Neuronal stem cell (in vitro differentiated cells): ENCODE data around the gene NEU4.

Source experiments
- DNase-seq: peaks from one replicate; pipeline ENCODE4 v3.0.0-alpha.2; 2013; ENCODE audit warnings: low spot score
- H2AFZ ChIP-seq: one replicate; pipeline ENCODE4 v1.6.1; 2013; ENCODE audit warnings: mild to moderate bottlenecking, low read length, inconsistent platforms
- H2AK5ac ChIP-seq: 2 replicates; pipeline ENCODE4 v1.6.1; 2013; ENCODE audit warnings: low read depth, mild to moderate bottlenecking, inconsistent platforms, low read length, moderate library complexity, mixed read lengths
- H2BK120ac ChIP-seq: 2 replicates; pipeline ENCODE4 v1.6.1; 2013; ENCODE audit warnings: low read depth, mild to moderate bottlenecking, inconsistent platforms, low read length, moderate library complexity, mixed read lengths
- H2BK12ac ChIP-seq: one replicate; pipeline ENCODE4 v1.6.1; 2013; ENCODE audit warnings: low read length, inconsistent platforms
- H2BK15ac ChIP-seq: 2 replicates; pipeline ENCODE4 v1.6.1; 2013; ENCODE audit warnings: mild to moderate bottlenecking, low read length, inconsistent platforms, mixed read lengths
- H2BK5ac ChIP-seq: one replicate; pipeline ENCODE4 v1.6.1; 2013; ENCODE audit warnings: inconsistent platforms, mild to moderate bottlenecking, low read length, moderate library complexity
- H3K14ac ChIP-seq: one replicate; pipeline ENCODE4 v1.6.1; 2013; ENCODE audit warnings: low read length, inconsistent platforms
- H3K18ac ChIP-seq: 2 replicates; pipeline ENCODE4 v1.6.1; 2013; ENCODE audit warnings: low read length, inconsistent platforms
- H3K23ac ChIP-seq: 2 replicates; pipeline ENCODE4 v1.6.1; 2013; ENCODE audit warnings: low read depth, mild to moderate bottlenecking, mixed read lengths, low read length, inconsistent platforms; ENCODE audit not compliant: poor library complexity
- H3K27ac ChIP-seq: replicated peaks from 3 replicates; pipeline ENCODE4 v1.5.1; 2013; ENCODE audit warnings: low read length, inconsistent platforms
- H3K27me3 ChIP-seq, 3 experiments: 2 replicates each; pipeline ENCODE4 v1.6.1; 2013; ENCODE audit warnings: low read length in 3 of 3, mild to moderate bottlenecking in 2 of 3, inconsistent platforms in 1 of 3, low read depth in 1 of 3, mixed read lengths in 1 of 3, moderate library complexity in 1 of 3; ENCODE audit not compliant: control insufficient read depth in 3 of 3, insufficient read depth in 3 of 3
- H3K36me3 ChIP-seq, 2 donors: replicated peaks in 1 of 2; 2 replicates each; pipeline ENCODE4 v1.6.1; 2013; ENCODE audit warnings: low read length in 2 of 2; ENCODE audit not compliant: control insufficient read depth in 2 of 2, insufficient read depth in 2 of 2
- H3K4ac ChIP-seq: 2 replicates; pipeline ENCODE4 v1.6.1; 2013; ENCODE audit warnings: inconsistent platforms, mild to moderate bottlenecking, low read length, moderate library complexity
- H3K4me1 ChIP-seq, 2 donors: 1 replicate in 1 of 2; 2 replicates in 1 of 2; pipeline ENCODE4 v1.6.1; 2013; ENCODE audit warnings: low read length in 2 of 2, low read depth in 1 of 2; ENCODE audit not compliant: control insufficient read depth in 2 of 2, insufficient read depth in 1 of 2
- H3K4me2 ChIP-seq: one replicate; pipeline ENCODE4 v1.6.1; 2013; ENCODE audit warnings: mild to moderate bottlenecking, low read length, inconsistent platforms; ENCODE audit not compliant: insufficient read depth, poor library complexity, severe bottlenecking
- H3K4me3 ChIP-seq, 2 donors: 2 replicates each; pipeline ENCODE4 v1.5.1; 2013; ENCODE audit warnings: low read length in 2 of 2, mild to moderate bottlenecking in 2 of 2, inconsistent platforms in 1 of 2, moderate library complexity in 1 of 2
- H3K79me1 ChIP-seq: one replicate; pipeline ENCODE4 v1.6.1; 2013; ENCODE audit warnings: low read depth, mild to moderate bottlenecking, inconsistent platforms, low read length, moderate library complexity
- H3K9ac ChIP-seq: one replicate; pipeline ENCODE4 v1.6.1; 2013; ENCODE audit warnings: mild to moderate bottlenecking, low read depth, low read length, inconsistent platforms; ENCODE audit not compliant: poor library complexity
- H3K9me3 ChIP-seq, 2 donors: replicated peaks in 1 of 2; 2 replicates each; pipeline versions ENCODE3 to v1.6.1; 2013; ENCODE audit warnings: low read length in 2 of 2, mild to moderate bottlenecking in 2 of 2, inconsistent platforms in 1 of 2, low read depth in 1 of 2, mixed read lengths in 1 of 2, moderate library complexity in 1 of 2; ENCODE audit not compliant: control insufficient read depth in 2 of 2, insufficient read depth in 1 of 2
- H4K8ac ChIP-seq: one replicate; pipeline ENCODE4 v1.6.1; 2013; ENCODE audit warnings: low read depth, mild to moderate bottlenecking, inconsistent platforms, low read length, moderate library complexity
- H4K91ac ChIP-seq: one replicate; pipeline ENCODE4 v1.6.1; 2013; ENCODE audit warnings: low read length, low read depth, mild to moderate bottlenecking, inconsistent platforms; ENCODE audit not compliant: poor library complexity
- WGBS, 2 donors: extraction: QIAGEN DNeasy Blood & Tissue Kit; methylation state at CpG; one replicate each; pipeline ENCODE4 v1.1.7; 2013; ENCODE audit warnings: missing lambda C conversion rate in 2 of 2, mixed read lengths in 1 of 2; ENCODE audit not compliant: insufficient read length in 2 of 2, insufficient replicate concordance in 1 of 2; ENCODE audit errors: extremely low coverage in 2 of 2; 5-methylcytosine and 5-hydroxymethylcytosine counted together

Gene NEU4

GRCh38 chr2:241859017-241859435 is 50.0 kb downstream of the NEU4 start:
- no peak overlapping the region for H3K9ac ChIP-seq
- no peak overlapping the region for H2AFZ ChIP-seq
- H3K27me3 ChIP-seq = peaks cover 0 to 15% (median 2%) of the 10 kb centered on the region in 3 experiments
- no peak overlapping the region for H3K4me2 ChIP-seq
- WGBS, 2 donors = no CpG with 5 or more reads among the region's 9 CpGs
- no peak for DNase-seq
- H3K27ac ChIP-seq = no peak overlapping the region
- H2BK12ac ChIP-seq = no peak overlapping the region
- H2BK15ac ChIP-seq = peak overlapping the region; percentile 67
- H3K36me3 ChIP-seq = no peaks in the 10 kb centered on the region
- H3K4ac ChIP-seq = no peak overlapping the region
- H2BK120ac ChIP-seq = no peak overlapping the region
- H3K4me3 ChIP-seq = no peak overlapping the region
- no peak overlapping the region for H2BK5ac ChIP-seq
- H4K91ac ChIP-seq = no peak overlapping the region
- no peak overlapping the region for H3K23ac ChIP-seq
- H3K79me1 ChIP-seq = no peaks in the 10 kb centered on the region
- H3K9me3 ChIP-seq = no peaks in the 10 kb centered on the region
- peak overlapping the region; percentile 83 for H2AK5ac ChIP-seq
- H3K4me1 ChIP-seq = peaks cover 0 to 2% of the 10 kb centered on the region in 2 donors
- H4K8ac ChIP-seq = no peak overlapping the region
- peak overlapping the region; percentile 63 for H3K14ac ChIP-seq
- no peak overlapping the region for H3K18ac ChIP-seq

DNA sequence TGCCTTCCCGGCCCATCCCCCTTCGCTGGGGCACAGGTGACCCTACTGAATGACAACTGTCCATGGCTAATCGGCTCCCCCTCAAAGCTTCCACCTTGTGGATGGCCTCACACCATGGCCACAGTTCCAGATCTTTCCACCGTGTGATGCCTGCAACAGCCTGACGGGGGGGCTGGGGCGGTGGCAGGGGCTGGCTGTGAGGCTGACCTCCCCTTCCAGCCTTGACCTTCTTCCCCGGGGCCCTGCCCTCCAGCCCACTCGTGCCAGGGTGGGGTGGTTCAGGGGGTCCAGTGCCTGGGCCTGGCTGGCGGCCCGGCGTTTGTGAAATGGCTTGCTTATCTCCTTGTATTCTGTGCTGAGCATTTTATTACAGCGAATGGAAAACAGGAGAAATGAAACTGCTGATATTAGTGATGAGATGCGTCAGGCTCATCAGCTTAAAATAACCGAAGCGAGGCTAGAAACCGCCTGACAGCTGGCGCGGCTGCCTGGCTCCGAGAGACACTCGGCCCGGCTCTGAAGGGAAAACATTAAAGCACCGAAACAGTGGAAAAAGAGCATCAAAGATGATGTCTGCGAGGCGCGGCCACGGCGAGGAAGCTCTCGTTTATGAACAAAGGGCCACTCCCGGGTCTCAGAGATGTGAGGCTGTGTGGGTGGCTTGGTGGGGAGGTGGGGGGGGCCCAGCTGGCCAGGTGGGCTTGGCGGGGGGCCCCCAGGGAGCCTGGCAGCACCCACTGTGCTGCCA is 50.6 kb downstream of the NEU4 start:
- peak overlapping the region; percentile 67 for H2BK15ac ChIP-seq
- no peak overlapping the region for H2AFZ ChIP-seq
- H4K8ac ChIP-seq = no peak overlapping the region
- DNase-seq = no peak
- peak overlapping the region; percentile 63 for H3K14ac ChIP-seq
- peak overlapping the region; percentile 83 for H2AK5ac ChIP-seq
- H3K27ac ChIP-seq = no peak overlapping the region
- H3K9ac ChIP-seq = peak overlapping the region; percentile 44
- no peak overlapping the region for H2BK120ac ChIP-seq
- no peak overlapping the region for H4K91ac ChIP-seq
- H3K36me3 ChIP-seq = peaks cover 0 to 2% of the 10 kb centered on the region in 2 donors
- H3K4ac ChIP-seq = no peak overlapping the region
- H3K4me2 ChIP-seq = no peak overlapping the region
- H3K9me3 ChIP-seq = peaks cover 0 to 6% of the 10 kb centered on the region in 2 donors
- H3K4me3 ChIP-seq = no peak overlapping the region
- H3K23ac ChIP-seq = peak overlapping the region; percentile 91
- peak overlapping the region; percentile 53 for H2BK5ac ChIP-seq
- H3K79me1 ChIP-seq = peaks cover 2% of the 10 kb centered on the region
- H3K18ac ChIP-seq = no peak overlapping the region
- peak overlapping the region; percentile 6 for H2BK12ac ChIP-seq
- H3K27me3 ChIP-seq = peaks cover 0 to 15% (median 4%) of the 10 kb centered on the region in 3 experiments
- H3K4me1 ChIP-seq = peaks cover 0 to 3% of the 10 kb centered on the region in 2 donors
- no CpG with 5 or more reads among the region's 30 CpGs for WGBS, 2 donors

- Histone ChIP-seq H3K4me3 (no peak overlapping the region), H3K27ac (no peak overlapping the region), H3K9me3 (peaks cover 0 to 13% of the 10 kb centered on the region in 2 donors), H3K23ac (peak overlapping the region; percentile 67), H3K36me3 (peaks cover 0 to 5% of the 10 kb centered on the region in 2 donors), H3K4ac (no peak overlapping the region), H4K91ac (no peak overlapping the region), H4K8ac (no peak overlapping the region), H3K4me1 (peaks cover 0 to 10% of the 10 kb centered on the region in 2 donors), H3K9ac (no peak overlapping the region), H2BK5ac (no peak overlapping the region), H3K14ac (no peak overlapping the region), H3K4me2 (no peak overlapping the region), H2BK15ac (no peak overlapping the region), H3K18ac (no peak overlapping the region), H2BK120ac (peak overlapping the region; percentile 47), H2AK5ac (peak overlapping the region; percentile 25), H2BK12ac (peak overlapping the region; percentile 31), H3K79me1 (peaks cover 9% of the 10 kb centered on the region), H3K27me3 (peaks cover 0 to 14% (median 12%) of the 10 kb centered on the region in 3 experiments), H2AFZ (no peak overlapping the region)
- DNase-seq = no peak
- WGBS, 2 donors = no CpG with 5 or more reads among the region's 10 CpGs
These were observed 51.4 kb downstream of the NEU4 start for GRCh38 chr2:241860184-241861078.

GRCh38 chr2:241861264-241861663 is 52.3 kb downstream of the NEU4 start:
- peaks cover 0 to 18% of the 10 kb centered on the region in 2 donors for H3K9me3 ChIP-seq
- H3K27ac ChIP-seq = no peak overlapping the region
- H3K4me3 ChIP-seq = no peak overlapping the region
- H3K18ac ChIP-seq = no peak overlapping the region
- H3K4me2 ChIP-seq = no peak overlapping the region
- no peak overlapping the region for H3K4ac ChIP-seq
- no peak overlapping the region for H4K8ac ChIP-seq
- H3K36me3 ChIP-seq = peaks cover 0 to 8% of the 10 kb centered on the region in 2 donors
- peaks cover 0 to 19% (median 11%) of the 10 kb centered on the region in 3 experiments for H3K27me3 ChIP-seq
- no peak overlapping the region for H3K14ac ChIP-seq
- peaks cover 0 to 16% of the 10 kb centered on the region in 2 donors for H3K4me1 ChIP-seq
- H2AK5ac ChIP-seq = no peak overlapping the region
- H2BK15ac ChIP-seq = no peak overlapping the region
- no peak overlapping the region for H2BK120ac ChIP-seq
- WGBS, 2 donors = 100% methylated on average over 1 of the region's 1 CpG
- H3K79me1 ChIP-seq = peaks cover 15% of the 10 kb centered on the region
- no peak overlapping the region for H2BK5ac ChIP-seq
- H2AFZ ChIP-seq = no peak overlapping the region
- no peak overlapping the region for H2BK12ac ChIP-seq
- no peak overlapping the region for H3K23ac ChIP-seq
- H3K9ac ChIP-seq = no peak overlapping the region
- no peak overlapping the region for H4K91ac ChIP-seq
- DNase-seq = no peak
